Activated T-helper 1 cell treated with Interleukin-2 at 50 U/mL for 16 hours (primary cell): Measurements from ENCODE around the gene DCAF11.
"Not testable (repeated sequence)": the region's sequence is repeated elsewhere in the genome, so short reads cannot be mapped to it uniquely, and the experiment has no call there.

Experiments
- DNase-seq: peaks from one replicate; pipeline ENCODE4 v3.0.0-alpha.2; 2020; ENCODE audit warnings: low read depth

Gene DCAF11

DNA sequence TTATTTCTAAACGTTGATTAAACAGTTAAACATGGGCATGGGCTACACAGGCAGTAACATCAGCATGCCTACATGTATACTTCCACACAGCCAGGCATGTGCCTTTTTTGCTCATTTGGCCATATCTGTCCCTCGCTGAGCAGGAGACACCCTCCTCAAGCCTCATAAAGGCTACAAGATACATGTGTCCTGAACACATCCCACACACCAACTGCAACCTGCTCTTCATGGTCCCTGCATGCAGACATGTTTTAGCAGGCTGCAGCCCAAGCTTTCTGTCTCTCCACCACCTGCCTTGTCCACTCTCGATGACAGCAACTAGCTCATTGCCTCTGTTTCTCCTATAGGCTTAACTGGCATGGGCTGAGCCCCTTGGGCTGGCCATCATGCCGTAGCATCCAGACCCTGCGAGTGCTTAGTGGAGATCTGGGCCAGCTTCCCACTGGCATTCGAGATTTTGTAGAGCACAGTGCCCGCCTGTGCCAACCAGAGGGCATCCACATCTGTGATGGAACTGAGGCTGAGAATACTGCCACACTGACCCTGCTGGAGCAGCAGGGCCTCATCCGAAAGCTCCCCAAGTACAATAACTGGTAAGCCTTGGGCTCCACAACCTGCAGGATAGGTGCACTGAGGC, 17.9 kb upstream of the DCAF11 start:
- DNase-seq, result no peak

GRCh38 chr14:24098229-24098926, 16.2 kb upstream of the DCAF11 start:
- DNase-seq, result no peak

GRCh38 chr14:24098927-24099813, 15.4 kb upstream of the DCAF11 start:
- no peak for DNase-seq

DNA sequence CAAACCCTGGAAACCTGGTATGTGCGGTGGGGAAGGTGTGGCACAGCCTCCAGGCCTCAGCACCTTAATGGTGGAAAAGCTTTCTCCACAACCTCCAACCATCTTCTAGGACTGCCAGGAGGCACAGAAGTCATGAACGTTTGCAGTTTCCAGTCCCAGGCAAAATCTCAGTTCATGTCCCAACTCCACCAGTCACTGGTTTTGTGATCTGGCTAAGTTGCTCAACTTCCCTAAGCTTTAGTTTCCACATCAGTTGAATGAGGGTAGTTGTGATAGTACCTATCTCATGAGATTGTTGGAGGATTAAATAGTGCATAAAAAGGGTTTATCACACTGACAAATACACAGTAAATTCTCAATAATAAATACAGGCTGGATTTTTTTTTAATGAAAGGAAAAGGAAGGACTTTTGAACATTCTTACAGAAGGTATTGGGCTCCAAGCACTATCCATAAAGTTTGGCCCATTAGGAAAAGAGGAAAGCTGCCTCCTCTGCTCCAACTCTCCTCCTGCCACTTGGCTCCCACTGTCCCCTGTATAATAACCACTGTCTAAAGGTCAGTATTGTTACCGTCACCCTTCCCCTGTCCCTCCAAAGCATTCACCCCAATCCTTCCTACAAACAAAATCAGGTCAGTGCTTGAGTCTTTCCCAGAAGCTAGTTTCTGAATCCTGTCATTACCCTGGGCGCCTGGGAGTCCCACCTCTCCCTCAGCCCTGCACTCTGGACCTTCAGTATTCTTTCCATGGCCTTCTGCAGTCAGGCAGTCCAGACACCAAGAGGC, 14.2 kb upstream of the DCAF11 start:
- no peak for DNase-seq

DNA sequence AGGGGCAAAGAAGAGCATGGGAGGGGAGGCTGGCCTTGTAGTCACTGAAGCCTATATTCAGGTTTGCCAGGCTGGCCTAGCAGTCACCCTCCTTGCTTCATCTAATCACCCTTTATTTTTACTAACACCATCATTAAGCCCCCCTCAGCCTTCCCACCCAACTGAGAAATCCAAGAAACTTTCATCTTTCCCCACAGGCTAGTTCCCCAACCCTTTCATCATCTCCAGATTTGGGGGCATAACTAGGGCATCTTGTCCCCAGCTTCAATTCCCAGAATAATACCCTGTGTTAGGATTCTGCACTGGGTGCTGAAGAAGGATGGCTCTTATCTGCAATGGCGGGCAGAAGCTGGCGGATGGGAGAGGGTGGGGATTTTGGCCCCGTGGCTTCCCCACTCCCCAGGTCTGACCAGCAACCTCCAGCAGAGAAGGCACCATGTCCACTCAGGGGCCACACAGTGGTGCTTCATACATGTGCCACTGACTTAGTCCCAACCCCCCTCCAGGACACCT, 13.5 kb upstream of the DCAF11 start:
- no peak for DNase-seq

DNA sequence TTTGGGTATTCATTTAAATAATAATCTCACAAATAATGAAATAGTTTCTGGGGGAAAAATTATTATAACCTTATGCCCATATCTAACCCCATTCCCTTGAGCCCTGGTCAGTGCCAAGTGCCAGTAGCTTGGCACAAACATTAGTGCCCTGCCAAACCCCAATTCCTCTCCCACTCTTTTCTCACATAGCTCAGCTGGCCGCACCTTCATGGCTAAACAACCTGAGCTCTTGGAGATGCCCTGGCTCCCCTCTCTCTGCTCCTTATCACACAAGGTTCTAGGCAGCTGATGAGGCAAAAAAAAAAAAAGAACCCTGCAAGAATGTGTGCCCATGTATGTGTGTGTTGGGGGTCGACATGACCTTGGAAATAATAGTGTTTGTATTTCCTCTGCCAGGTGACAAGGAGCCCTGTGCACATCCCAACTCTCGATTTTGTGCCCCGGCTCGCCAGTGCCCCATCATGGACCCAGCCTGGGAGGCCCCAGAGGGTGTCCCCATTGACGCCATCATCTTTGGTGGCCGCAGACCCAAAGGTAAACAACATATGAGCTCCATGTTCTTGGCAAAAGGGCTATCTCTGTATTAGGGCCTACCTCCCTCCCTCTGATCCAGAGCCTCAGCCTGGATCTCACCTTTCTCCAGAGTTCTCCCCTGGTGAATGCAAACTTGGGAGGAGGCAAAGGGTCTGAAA, 12.1 kb upstream of the DCAF11 start:
- DNase-seq, result no peak

- no peak for DNase-seq
Measured at GRCh38 chr14:24103451-24103850, 11.1 kb upstream of the DCAF11 start.

DNA sequence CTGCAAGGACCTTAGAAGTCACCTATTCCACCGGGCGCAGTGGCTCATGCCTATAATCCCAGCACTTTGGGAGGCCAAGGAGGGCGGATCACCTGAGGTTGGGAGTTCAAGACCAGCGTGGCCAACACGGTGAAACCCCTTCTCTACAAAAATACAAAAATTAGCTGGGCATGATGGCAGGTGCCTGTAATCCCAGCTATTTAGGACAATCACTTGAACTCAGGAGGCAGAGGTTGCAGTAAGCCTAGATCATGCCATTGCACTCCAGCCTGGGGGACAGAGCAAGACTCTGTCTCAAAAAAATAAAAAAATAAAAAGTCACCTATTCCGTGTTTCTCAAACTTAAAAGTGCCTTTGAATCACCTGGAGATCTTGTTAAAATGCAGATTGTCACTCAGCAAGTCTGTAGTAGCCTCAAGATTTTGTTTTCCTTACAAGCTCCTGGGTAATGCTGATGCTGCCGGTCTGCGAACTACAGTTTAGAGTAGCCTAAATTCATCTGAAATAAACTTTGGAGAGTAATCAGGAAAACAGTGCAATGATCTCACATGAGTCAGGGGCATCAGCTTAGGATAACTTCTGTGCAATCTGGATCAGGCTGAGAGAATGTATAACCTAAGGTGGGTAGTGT, 8.9 kb upstream of the DCAF11 start:
- not testable (repeated sequence) for DNase-seq

GRCh38 chr14:24106672-24107271, 7.8 kb upstream of the DCAF11 start:
- no peak for DNase-seq

- no peak for DNase-seq
Measured at GRCh38 chr14:24108336-24108874, 6.2 kb upstream of the DCAF11 start.

DNA sequence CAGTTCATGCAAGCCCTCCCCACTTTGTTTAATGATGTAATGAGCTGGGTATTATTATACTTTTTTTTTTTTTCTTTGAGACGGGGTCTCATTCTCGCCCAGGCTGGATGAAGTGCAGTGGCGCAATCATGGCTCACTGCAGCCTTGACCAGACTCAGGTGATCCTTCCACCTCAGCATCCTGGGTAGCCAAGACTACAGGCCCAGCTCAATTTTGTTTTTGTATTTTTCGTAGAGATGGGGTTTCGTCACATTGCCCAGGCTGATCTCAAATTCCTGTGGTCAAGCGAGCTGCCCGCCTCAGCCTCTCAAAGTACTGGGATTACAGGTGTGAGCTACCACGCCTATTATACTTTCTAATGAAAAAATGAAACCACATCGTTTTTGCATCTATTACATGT, 4.5 kb upstream of the DCAF11 start:
- no peak for DNase-seq

GRCh38 chr14:24110523-24110922, 4.1 kb upstream of the DCAF11 start:
- DNase-seq, result no peak

DNA sequence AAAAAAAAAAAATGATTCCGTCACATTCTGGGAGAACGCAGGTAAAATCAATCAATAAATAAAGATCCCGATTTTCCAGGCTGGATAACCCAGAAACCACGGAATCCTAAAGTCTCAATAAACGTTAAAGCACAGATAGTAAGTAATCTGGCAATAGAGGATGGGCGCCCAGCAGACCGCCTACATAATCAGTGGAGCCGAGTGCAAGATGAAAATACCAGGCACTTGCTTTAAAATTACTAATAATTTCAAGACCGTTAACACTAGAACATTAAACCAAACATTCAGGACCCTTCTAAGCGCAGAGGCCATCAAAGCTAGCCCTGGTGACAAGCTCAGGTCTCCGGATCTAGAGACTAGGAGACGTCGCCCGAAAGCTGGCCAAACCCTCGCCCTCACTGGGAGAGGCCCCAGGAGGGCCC, 1.2 kb upstream of the DCAF11 start:
- no peak for DNase-seq

DNA sequence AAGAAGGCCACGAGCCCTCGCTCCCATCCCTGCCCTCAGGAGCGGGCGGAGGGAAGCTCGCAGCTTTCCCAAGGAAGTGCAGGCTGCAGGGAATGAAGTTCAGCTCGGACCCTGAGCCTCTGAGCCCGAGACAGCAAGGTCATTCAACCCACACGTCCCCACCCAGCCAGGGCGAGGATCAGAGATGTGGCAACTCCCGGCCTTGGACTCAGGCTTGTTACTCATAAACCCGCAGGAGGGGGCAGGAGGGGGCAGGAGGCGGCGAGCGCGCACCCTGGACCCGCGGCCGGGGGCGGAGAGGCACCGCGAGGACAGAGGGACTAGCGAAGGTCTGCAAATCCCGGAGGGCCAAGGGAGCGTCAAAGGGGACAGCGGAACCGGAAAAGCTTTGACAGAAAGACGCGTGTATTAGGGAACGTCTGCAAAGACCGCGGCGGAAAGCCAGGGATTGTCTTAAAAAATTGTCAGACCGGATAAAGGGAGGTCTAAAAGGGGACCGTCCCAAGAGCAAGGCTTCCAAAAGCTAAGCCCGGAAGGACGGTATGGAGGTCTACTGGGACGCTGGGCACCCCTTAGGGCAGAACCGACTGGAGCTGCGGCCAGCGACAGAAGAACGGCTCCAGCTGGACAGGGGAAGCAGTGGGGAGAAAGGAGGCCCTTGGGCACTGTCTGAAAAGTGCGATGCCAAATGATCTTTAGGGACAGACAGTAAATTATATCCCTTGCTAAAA, 611 bp upstream of the DCAF11 start:
- DNase-seq, result peak; percentile 60

- DNase-seq, result no peak
Measured at GRCh38 chr14:24115422-24116127, 998 bp downstream of the DCAF11 start.

DNA sequence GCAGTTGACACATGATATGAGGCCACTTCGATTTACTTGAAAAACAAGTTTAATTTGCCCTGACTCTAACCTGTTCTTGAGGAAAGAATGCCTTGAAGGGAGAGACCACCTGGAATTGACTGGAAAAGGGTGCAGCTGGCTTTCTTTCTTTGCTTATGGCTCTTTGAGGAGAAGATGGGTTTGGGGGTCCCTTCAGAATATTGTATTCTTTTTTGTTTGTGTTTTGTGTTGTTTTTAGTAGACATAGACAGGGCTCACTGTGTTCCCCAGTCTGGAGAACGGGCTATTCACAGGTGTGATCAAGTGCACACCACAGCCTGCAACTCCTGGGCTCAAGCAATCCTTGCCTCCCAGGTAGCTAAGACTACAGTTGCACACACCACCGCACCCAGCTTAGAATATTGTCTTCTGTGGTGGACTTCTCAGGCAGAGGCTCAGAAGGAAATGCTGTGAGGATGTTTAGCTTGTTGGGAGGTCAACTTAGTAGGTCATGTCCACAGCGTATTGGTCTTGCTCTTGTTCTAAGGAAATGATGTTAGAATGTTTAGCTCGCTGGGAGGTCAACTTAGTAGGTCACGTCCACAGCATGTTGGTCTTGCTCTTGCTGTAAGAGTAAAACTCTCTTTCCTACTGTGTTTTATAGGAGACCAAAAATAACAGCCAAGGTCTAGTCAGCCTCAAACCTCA, 1.7 kb downstream of the DCAF11 start:
- DNase-seq, result no peak

DNA sequence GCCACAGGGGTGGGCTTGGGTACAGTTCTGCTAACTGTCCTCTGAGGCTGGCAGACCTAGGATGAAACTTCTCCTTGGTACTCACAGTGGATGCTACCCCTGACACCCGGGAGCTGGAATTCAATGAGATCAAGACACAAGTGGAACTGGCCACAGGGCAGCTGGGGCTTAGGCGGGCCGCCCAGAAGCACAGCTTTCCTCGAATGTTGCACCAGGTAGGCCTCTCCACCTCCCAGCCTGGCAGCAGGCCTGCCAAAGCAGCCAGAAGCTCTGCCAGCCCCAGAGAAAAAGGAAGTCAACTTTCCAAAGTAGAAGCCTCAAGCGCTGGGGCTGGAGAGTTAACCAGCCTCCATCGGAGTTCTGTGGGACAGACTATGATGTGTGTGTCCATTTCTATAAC, 2.6 kb downstream of the DCAF11 start:
- no peak for DNase-seq

- DNase-seq, result no peak
Measured at GRCh38 chr14:24119691-24120090, 5.1 kb downstream of the DCAF11 start.
